Astrocyte of the hippocampus (primary cell): ENCODE data around the gene CCNI2.
A peak's percentile ranks its signal among the peaks of the same experiment; 100 is the strongest.
"Not testable (repeated sequence)": the region's sequence is repeated elsewhere in the genome, so short reads cannot be mapped to it uniquely, and the experiment has no call there.

ENCODE experiments used
- DNase-seq: peaks from one replicate; pipeline ENCODE4 v3.0.0; 2011; ENCODE audit warnings: low read depth, low spot score

CCNI2 gene

DNA sequence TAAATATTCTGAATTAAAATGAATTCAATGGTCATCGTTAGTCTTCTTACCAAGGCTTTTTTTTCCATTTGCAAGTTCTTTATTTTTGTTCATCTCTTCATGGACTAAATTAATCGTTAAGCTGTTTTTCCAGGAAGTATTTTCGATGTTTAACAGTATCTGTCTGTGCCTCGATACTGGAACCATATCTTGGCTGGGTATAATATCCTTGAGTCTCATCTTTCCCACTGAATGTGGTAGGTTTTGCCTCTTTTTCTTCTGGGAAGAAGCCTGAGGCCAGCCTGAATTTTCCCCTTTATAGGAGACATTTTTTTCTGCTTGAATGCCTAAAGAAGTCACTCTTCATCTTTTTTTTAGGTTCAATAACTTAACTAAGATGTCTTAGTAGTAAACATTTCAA lies 33.8 kb downstream of the CCNI2 start:
- no peak for DNase-seq

DNA sequence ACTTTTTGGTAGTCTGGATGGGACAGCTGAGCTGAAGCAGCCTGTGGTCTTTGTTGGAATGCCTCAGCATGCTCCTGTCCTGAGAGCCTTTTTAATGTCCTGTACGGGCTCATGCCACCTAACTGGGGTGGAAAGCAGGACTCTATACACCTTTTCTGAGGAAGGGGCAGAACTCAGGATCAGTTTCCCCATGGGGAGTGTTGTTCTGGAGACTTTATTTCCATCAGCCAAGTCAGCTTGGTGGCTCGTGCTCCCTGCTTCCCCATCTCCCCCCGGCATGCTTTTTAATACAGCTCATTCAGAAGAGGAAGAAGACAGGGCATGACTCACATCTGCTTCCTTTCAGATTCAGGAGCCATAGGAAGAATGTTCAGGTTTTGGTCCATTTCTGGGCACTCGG lies 34.9 kb downstream of the CCNI2 start:
- peak; percentile 54 for DNase-seq

DNA sequence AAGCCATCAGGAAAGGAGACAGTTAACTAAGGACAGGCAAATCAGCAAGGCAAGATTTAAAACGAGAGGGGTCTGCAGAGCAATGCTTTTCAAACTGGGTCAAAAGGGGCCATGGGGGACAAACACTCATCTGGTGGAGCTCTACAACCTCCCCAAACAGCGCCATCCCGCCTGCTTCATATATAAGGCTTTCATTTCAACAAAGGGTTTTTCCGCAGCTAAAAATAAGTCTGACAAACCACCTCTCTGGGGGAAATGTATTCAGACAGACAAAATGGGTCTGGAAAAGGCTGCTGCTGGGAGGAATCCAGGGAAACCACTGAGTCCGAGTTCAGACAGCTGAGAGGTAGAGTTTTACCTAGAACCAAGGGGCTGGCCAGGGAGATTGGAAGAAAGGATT lies 38.1 kb downstream of the CCNI2 start:
- peak; percentile 46 for DNase-seq

DNA sequence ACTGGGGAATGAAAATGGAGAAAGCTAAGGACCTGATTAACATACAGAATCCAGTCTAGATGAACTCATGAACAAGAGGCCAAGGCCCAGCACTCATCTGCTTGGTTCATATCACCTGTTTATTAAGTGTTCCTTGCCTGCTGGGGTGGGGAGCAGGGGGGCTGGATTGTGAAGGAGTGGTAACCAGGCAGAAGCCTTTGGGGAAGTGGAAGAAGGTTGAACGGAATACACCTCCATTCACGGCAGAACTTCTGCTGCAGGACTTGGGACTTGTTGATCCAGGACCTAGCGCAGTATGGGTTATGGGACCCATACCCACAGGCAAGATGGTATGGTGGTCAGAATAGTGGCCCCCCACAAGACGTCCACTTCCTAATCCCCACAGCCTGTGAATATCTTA lies 38.6 kb downstream of the CCNI2 start:
- DNase-seq: no peak

DNA sequence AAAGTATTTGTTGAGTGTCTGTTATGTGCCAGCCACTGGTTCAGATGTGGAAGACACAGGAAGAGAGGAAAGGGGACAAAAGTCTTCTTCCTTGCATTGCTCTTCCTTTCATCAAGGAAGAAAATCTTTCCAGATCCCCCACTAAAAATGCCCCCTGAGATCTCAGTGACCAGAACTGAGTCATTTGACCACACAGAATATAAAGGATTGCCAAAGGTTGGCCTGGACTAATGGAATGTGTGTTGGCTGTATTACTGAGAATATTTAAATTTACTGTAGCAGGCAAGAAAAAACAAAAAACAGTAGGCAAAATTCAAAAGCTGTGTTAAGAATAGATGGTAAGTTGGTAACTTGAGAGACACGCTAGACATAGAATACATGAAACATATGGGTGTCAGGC lies 39.9 kb downstream of the CCNI2 start:
- DNase-seq: peak; percentile 83

DNA sequence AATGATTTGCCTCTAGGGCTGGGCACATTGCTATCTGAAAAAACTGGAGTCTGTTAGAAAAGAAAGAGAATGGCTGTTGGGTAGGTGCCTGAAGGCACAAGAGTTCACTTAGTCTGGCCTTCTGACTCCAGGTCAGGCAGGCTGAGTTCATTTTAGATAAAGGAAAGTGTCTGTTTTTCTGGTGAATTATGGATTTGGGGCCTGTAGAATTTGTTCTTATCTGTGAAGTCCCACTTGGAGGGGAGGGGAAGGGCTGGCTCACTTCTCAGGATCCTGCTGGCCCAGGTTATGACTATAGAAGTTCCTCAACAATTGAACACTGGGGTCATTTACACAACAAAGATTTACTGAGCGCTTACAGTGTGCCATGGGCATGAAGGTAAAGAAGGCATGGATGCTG lies 41.3 kb downstream of the CCNI2 start:
- no peak for DNase-seq

DNA sequence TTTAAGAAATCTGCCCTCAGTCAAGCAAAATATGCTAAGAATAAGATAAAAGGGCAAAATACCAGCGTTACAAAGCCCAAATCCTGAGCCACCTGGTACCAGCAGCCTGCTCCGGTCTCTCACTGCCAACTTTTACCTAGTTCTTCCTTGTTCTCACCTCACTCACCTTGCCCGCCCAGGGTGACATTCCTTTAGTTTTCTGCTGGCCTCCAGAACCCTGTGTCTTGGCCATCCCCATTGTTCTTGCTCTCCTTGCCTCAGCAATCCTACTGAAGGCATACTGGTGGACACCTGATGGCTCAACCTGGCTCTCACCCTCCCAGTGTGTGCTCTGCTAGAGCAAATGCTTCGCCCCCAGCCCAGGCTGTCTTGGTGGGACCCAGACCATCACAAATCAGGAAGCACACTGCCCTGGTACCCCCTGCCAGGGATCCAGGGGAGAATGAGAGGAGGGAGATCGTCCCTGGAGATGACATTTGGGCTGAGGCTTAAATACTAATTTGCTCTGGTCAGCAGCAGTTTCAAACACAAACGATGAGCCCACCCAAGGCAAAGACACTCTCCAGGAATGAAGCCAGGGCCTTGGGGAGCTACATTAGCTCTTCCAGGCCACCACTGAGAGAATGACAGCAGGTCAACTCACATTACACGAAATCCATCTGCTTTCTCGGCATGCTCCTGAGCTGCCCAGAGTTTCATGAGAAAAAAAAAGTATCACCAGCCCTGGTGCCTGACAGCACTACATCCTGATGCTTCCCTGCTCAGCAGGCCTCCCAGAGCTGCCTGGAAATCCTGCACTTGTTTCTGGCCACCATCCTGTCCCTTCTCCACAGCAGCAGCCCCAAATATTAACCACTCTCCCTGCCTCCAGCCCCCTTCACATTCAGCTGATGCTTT lies 42.0 kb downstream of the CCNI2 start:
- no peak for DNase-seq

DNA sequence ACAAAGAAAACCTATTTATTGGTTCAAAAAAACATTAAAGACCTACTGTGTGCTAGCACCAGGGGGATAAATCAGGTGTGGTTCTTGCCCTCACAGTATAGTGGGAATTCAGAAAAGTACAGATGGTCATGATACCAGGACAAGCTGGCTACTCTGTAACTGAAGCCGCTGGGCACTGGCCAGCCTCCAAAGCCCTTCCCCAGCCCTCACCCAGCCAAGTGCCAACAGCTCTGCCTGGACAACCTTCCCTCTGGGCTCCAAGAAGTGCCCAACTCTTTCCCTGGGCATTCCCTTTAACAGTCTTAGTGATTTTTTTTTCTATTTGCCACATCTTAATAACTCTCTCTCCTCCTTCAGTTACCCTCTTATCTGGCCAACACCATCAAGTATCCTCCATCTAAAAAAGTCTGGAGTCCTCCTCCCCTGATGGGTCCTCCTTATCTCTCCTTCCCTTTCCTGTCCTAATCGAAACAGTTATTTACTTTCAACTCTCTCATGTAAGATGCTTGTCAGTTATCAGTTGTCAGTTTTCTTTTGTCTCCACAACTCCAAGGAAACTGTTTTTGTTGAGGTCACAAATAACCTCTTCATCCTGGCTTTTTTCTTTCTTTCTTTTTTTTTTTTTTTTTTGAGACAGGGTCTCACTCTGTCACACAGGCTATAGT lies 43.1 kb downstream of the CCNI2 start:
- no peak for DNase-seq

DNA sequence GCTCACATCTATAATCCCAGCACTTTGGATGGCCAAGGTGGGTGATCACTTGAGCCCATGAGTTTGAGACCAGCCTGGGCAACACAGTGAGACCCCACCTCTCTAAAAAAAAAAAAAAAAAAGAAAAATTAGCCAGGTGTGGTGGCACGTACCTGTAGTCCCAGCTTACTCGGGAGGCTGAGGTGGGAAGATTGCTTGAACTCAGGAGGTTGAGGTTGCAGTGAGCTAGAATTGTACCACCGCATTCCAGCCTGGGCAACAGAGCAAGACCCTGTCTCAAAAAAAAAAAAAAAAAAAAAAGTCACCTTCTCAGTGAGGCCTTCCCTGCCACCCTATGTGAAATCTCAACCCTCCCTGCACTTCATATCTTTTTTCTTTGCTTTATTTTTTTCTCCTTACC lies 43.8 kb downstream of the CCNI2 start:
- no peak for DNase-seq

DNA sequence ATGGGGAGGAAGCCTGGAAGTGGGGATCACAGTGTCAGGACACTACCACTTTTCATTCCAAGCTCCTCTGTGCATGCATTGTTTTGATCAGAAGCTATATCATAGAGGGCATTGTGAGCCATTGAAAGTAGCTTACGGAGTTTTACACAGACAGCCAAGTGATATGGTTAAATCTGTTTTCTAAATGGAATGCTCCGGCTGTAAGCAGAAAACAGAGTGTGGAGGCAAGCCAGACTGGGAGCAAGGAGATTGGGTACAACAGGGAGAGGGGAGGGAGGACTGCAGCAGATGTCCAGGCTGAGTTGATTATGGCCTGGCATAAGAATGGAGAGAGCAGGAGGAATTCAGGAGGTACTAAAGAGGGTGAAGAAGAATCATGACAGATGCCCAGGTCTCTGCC lies 50.4 kb downstream of the CCNI2 start:
- no peak for DNase-seq

DNA sequence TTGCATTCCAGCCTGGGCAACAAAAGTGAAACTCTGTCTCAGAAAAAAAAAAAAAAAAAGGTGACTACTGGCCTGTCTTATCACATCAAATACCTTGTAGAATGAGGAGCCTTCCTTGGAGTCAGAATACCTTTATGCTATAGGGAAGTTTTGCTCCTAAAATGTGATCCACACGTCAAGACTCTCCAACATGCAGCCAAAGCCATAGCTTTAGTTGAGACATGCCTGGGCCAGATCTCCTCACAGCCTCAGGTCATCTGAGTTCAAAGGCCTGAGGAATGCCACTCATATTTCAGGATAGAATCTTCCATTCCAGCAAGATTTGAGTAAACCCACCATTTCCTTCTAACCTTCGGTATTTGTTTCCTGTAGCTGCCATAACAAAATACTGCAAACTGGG lies 52.2 kb downstream of the CCNI2 start:
- no peak for DNase-seq

DNA sequence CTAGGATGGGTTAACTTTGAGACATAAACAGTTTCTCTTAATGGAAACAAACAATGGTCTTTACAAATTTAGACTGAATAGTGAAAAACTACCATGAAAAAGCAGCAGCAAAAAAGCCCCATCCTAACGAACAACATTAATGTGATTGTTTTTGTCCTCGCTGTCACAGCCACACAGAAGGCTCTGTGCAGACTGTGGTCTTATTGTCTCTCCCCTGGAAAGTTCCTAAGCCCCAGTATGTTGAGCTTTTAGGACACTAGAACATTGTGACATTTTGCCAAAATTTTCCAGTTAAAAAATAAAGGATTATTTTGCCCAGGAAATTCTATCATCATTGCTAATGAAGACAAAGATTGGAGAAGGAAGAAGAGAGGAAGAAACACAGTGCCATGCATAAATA lies 53.3 kb downstream of the CCNI2 start:
- DNase-seq: no peak

DNA sequence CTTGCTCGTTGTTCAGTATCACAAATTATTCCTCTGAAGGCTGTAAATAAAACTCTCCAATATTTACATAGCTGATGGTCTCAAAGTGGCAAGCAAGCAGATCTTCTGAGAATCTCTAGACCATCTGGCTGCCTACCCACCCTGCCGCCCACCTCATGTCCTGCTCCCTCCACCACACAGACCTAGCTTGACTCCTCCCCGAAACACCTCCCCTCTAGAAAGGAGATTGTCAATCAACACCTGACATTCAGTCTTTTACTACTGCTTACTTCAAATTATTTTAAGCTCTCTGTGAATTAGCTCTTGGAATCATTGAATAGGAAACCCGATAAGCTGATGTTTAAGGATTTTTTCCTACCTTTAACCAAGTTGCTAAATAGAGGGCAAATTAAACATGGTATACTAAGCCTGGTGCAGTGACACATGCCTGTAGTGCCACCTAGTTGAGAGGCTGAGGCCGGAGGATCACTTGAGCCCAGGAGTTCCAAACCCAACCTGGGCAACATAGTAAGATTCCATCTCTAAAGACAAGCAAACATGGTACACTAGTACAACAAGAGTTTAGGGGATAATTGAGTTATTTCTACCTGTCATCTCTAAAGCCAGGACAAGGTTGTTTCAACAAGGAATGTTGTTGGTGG lies 54.9 kb downstream of the CCNI2 start:
- DNase-seq: no peak

DNA sequence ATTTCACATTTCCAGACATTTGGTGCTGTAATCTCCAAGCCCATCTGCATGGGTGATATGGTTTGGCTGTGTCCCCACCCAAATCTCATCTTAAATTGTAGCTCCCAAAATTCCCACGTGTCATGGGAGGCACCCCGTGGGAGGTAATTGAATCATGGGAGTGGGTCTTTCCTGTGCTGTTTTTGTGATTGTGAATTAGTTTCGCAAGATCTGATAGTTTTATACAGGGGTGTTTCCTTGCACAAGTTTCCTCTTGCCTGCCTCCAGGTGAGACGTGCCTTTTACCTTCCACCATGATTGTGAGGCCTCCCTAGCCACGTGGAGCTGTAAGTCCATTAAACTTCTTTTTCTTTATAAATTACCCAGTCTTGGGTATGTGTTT lies 55.5 kb downstream of the CCNI2 start:
- not testable (repeated sequence) for DNase-seq
